SJCRH30 (cell line): ENCODE results near the gene CDC42BPB. TPM values are rescaled to one million over a fixed set of nuclear protein-coding genes. Genes with fewer than 3 reads are reported as not detected.
A peak's percentile ranks its signal among the peaks of the same experiment; 100 is the strongest.

Experiments
- DNase-seq, 2 experiments: peaks; one replicate each; pipeline ENCODE4 v3.0.0-alpha.2; 2015 to 2020
- H3K27ac ChIP-seq: fragments of 250-450 bp; sonication (Bioruptor Pico); 2 replicates; pipeline ENCODE4 v1.5.1; 2020; ENCODE audit warnings: mild to moderate bottlenecking, moderate library complexity
- H3K27me3 ChIP-seq: fragments of 250-450 bp; sonication (Bioruptor Pico); 2 replicates; pipeline ENCODE4 v1.5.1; 2020; ENCODE audit warnings: mild to moderate bottlenecking, moderate library complexity
- H3K36me3 ChIP-seq: fragments of 250-450 bp; sonication (Bioruptor Pico); 2 replicates; pipeline ENCODE4 v1.5.1; 2020; ENCODE audit warnings: mild to moderate bottlenecking, moderate library complexity
- H3K4me1 ChIP-seq: fragments of 250-450 bp; sonication (Bioruptor Pico); 2 replicates; pipeline ENCODE4 v1.5.1; 2020; ENCODE audit warnings: mild to moderate bottlenecking, moderate library complexity
- H3K4me3 ChIP-seq: fragments of 250-450 bp; sonication (Bioruptor Pico); 2 replicates; pipeline ENCODE4 v1.5.1; 2020; ENCODE audit warnings: mild to moderate bottlenecking, moderate library complexity
- H3K9me3 ChIP-seq: fragments of 250-450 bp; sonication (Bioruptor Pico); replicated peaks from 2 replicates; pipeline ENCODE4 v1.5.1; 2020; ENCODE audit warnings: mild to moderate bottlenecking, moderate library complexity
- total RNA-seq: library from RNA; depleted of rRNA; stranded (reverse); fragments of >200 nt; shearing (Covaris generic); gene quantifications from 2 replicates; pipeline ENCODE4 v1.2.3, GENCODE V29; 2014

CDC42BPB gene
- total RNA-seq, 1 experiment from 2014 or later, result 43.4 TPM

GRCh38 chr14:102999227-102999895, 58.0 kb downstream of the CDC42BPB start:
- H3K27me3 ChIP-seq, result no peaks in the 10 kb centered on the region
- DNase-seq, result no peak
- peaks cover 17% of the 10 kb centered on the region; the same call in 1 of the 2 replicates for H3K36me3 ChIP-seq
- no peak overlapping the region for H3K27ac ChIP-seq
- no peak overlapping the region for H3K4me3 ChIP-seq
- no peaks in the 10 kb centered on the region for H3K9me3 ChIP-seq
- peaks cover 4% of the 10 kb centered on the region; the same call in 1 of the 2 replicates for H3K4me1 ChIP-seq

- H3K9me3 ChIP-seq, result no peaks in the 10 kb centered on the region
- no peak for DNase-seq
- H3K4me3 ChIP-seq, result no peak overlapping the region
- peaks cover 17% of the 10 kb centered on the region; the same call in 1 of the 2 replicates for H3K36me3 ChIP-seq
- H3K27ac ChIP-seq, result no peak overlapping the region
- no peaks in the 10 kb centered on the region for H3K27me3 ChIP-seq
- H3K4me1 ChIP-seq, result peaks cover 9% of the 10 kb centered on the region; the same call in 1 of the 2 replicates
These were observed 59.0 kb downstream of the CDC42BPB start for GRCh38 chr14:102998393-102998792.

DNA sequence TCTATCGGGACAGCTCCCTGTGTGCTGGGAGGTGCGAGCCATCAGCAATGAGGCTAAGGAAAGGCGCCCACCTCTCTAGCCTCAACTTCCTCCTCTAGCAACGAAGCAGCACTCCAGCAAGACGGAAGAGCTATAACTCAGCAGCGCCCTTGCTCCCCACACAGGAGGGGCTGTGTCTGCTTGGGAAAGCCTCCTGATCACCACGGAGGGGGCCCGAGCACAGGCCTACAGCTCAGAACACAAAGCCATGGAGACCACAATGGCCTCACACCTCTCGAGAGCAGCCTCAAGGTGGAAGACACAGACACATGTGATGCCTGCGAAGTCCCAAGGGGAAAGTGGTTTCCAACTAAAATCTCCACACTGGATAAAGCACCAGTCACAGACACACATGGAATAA, 60.4 kb downstream of the CDC42BPB start:
- no peak for DNase-seq
- no peak overlapping the region for H3K4me3 ChIP-seq
- no peak overlapping the region for H3K27ac ChIP-seq
- H3K36me3 ChIP-seq, result peaks cover 17% of the 10 kb centered on the region; the same call in 1 of the 2 replicates
- no peaks in the 10 kb centered on the region for H3K27me3 ChIP-seq
- peaks cover 12% of the 10 kb centered on the region; the same call in 1 of the 2 replicates for H3K4me1 ChIP-seq
- H3K9me3 ChIP-seq, result no peaks in the 10 kb centered on the region

- Histone ChIP-seq H3K4me3 (no peak overlapping the region), H3K27me3 (no peaks in the 10 kb centered on the region), H3K4me1 (peaks cover 12% of the 10 kb centered on the region; the same call in 1 of the 2 replicates), H3K9me3 (no peaks in the 10 kb centered on the region), H3K36me3 (peaks cover 20% of the 10 kb centered on the region; the same call in 1 of the 2 replicates), H3K27ac (no peak overlapping the region)
- DNase-seq, result peak in 1 of 2 experiments; percentile 13
These were observed 62.7 kb downstream of the CDC42BPB start for GRCh38 chr14:102994689-102995088.

GRCh38 chr14:102993523-102993922, 63.8 kb downstream of the CDC42BPB start:
- Histone ChIP-seq H3K27ac (no peak overlapping the region), H3K9me3 (peaks cover 1% of the 10 kb centered on the region; the same call in 1 of the 2 replicates), H3K4me3 (no peak overlapping the region), H3K36me3 (peaks cover 28% of the 10 kb centered on the region), H3K27me3 (no peaks in the 10 kb centered on the region), H3K4me1 (peaks cover 12% of the 10 kb centered on the region; the same call in 1 of the 2 replicates)
- DNase-seq, result no peak

GRCh38 chr14:102991376-102991775, 66.0 kb downstream of the CDC42BPB start:
- Histone ChIP-seq H3K27ac (no peak overlapping the region), H3K4me1 (peaks cover 12% of the 10 kb centered on the region; the same call in 1 of the 2 replicates), H3K4me3 (no peak overlapping the region), H3K36me3 (peaks cover 33% of the 10 kb centered on the region), H3K27me3 (no peaks in the 10 kb centered on the region), H3K9me3 (peaks cover 9% of the 10 kb centered on the region)
- no peak for DNase-seq

DNA sequence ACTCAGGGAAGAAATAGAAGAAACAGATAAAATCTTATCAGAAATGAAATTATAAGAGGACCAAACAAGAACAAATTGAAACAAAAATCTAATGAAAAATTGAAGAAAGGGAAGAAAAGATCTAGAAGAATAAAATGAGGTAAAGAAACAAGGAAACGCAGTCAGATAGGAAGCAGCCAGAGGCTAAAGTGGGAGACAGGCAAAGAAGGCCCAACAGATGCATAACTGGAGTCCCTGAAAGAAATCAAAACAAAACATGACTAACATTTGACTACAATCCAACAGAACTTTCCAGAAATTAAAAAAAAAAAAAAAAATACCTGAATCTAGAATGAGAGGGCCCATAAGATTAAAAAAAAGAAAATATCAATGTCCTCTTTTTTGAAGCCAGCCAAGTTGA, 69.3 kb downstream of the CDC42BPB start:
- Histone ChIP-seq H3K27me3 (no peaks in the 10 kb centered on the region), H3K9me3 (peaks cover 9% of the 10 kb centered on the region), H3K4me3 (no peak overlapping the region), H3K27ac (no peak overlapping the region), H3K36me3 (peaks cover 41% of the 10 kb centered on the region), H3K4me1 (peaks cover 3% of the 10 kb centered on the region; the same call in 1 of the 2 replicates)
- DNase-seq, result peak in 1 of 2 experiments; percentile 22

DNA sequence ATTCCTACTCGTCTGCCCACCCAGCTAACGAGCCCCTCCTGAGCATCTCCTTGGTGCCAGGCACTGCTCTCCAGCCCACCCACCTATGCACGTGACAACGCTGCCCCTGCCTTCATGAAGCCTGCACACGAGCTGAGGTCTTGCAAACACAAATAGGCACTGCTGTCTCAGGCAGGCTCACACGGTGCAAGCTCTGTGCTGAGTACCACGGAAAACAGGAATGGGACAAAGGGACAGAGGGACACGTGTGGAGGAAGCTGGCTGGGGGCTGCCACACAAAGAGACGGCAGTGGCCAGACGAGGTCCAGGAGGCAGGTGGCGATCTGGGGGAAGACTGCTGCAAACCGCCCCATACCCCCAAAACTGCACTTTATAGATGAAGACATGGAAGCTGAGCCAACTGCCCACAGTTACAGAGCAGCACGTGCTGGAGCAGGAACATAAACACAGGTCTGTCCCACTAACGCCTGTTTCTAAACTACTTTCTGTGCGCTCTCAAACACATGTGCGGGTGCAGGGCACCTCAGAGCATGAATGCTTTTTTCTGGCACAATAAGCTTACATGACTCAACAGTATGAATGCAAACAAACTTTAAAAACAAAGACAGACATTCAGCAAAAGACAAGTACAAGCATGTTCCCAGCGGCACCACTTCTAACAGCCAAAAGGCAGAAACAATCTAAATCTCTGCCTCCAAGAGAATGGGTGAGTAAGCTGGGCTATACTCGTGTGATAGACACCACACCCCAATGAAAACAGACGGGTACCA, 70.4 kb downstream of the CDC42BPB start:
- H3K27me3 ChIP-seq, result no peaks in the 10 kb centered on the region
- H3K27ac ChIP-seq, result no peak overlapping the region
- peaks cover 9% of the 10 kb centered on the region for H3K9me3 ChIP-seq
- no peak for DNase-seq
- H3K4me3 ChIP-seq, result no peak overlapping the region
- no peaks in the 10 kb centered on the region; the same call in 1 of the 2 replicates for H3K4me1 ChIP-seq
- H3K36me3 ChIP-seq, result peaks cover 46% of the 10 kb centered on the region

DNA sequence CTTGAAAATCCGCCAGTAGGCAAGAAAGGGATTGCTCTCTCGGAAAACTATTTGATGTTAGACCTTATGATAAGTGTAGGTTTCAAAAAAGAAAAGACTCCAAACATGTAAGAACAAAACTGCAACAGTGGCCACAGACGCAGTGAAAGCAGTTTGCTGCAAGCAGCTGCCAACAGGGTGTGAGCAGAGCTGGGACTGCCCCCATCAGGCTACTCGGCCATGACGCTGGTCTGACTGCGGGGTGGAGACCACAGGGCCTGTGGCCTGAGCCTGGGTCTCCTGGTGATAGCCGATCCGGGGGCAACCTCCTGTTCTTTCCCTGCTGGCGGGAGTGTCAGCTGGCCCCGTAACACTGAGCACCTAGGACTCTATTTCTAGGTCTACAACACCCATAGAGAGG, 71.7 kb downstream of the CDC42BPB start:
- peaks cover 9% of the 10 kb centered on the region for H3K9me3 ChIP-seq
- peaks cover 53% of the 10 kb centered on the region for H3K36me3 ChIP-seq
- no peak overlapping the region for H3K27ac ChIP-seq
- no peak for DNase-seq
- H3K27me3 ChIP-seq, result no peaks in the 10 kb centered on the region
- no peaks in the 10 kb centered on the region for H3K4me1 ChIP-seq
- H3K4me3 ChIP-seq, result no peak overlapping the region

GRCh38 chr14:102984336-102985102, 72.8 kb downstream of the CDC42BPB start:
- Histone ChIP-seq H3K27me3 (no peaks in the 10 kb centered on the region), H3K4me1 (no peaks in the 10 kb centered on the region), H3K27ac (no peak overlapping the region), H3K36me3 (peaks cover 62% of the 10 kb centered on the region), H3K9me3 (peaks cover 9% of the 10 kb centered on the region), H3K4me3 (no peak overlapping the region)
- DNase-seq, result no peak

DNA sequence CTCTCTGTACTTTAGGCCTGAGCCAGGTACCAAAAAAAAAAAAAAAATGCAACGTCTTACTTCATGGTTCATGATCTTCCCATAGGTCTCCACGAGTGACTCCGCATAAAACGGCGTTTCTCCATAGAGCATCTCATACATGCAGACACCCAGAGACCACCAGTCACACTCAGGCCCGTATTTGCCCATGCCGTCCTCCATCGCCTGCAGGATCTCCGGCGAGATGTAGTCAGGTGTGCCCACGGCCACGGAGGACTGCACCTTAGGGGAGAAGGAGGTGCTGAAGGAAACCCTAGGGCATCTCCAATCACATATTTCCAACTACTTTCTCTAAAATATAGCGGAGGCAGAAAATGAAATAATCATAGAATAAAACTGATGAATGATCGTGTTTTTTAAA, 73.9 kb downstream of the CDC42BPB start:
- H3K27ac ChIP-seq, result no peak overlapping the region
- peaks cover 55% of the 10 kb centered on the region for H3K36me3 ChIP-seq
- DNase-seq, result no peak
- H3K4me1 ChIP-seq, result no peaks in the 10 kb centered on the region
- no peak overlapping the region for H3K4me3 ChIP-seq
- no peaks in the 10 kb centered on the region for H3K27me3 ChIP-seq
- peaks cover 7% of the 10 kb centered on the region for H3K9me3 ChIP-seq

GRCh38 chr14:102982852-102983470, 74.4 kb downstream of the CDC42BPB start:
- DNase-seq, result no peak
- Histone ChIP-seq H3K27ac (no peak overlapping the region), H3K4me3 (no peak overlapping the region), H3K27me3 (no peaks in the 10 kb centered on the region), H3K36me3 (peaks cover 52% of the 10 kb centered on the region), H3K4me1 (no peaks in the 10 kb centered on the region), H3K9me3 (peaks cover 2% of the 10 kb centered on the region)

GRCh38 chr14:102980409-102980810, 76.9 kb downstream of the CDC42BPB start:
- H3K4me1 ChIP-seq, result no peaks in the 10 kb centered on the region
- H3K27me3 ChIP-seq, result no peaks in the 10 kb centered on the region

GRCh38 chr14:102979406-102979805, 77.9 kb downstream of the CDC42BPB start:
- no peaks in the 10 kb centered on the region for H3K27me3 ChIP-seq
- H3K4me3 ChIP-seq, result no peak overlapping the region
- H3K27ac ChIP-seq, result no peak overlapping the region
- H3K4me1 ChIP-seq, result no peaks in the 10 kb centered on the region
- DNase-seq, result no peak
- no peaks in the 10 kb centered on the region for H3K9me3 ChIP-seq
- peaks cover 49% of the 10 kb centered on the region for H3K36me3 ChIP-seq

More at GRCh38 chr14:102980409-102980810, 76.9 kb downstream of the CDC42BPB start:
- no peak for DNase-seq
- Histone ChIP-seq H3K27ac (no peak overlapping the region), H3K36me3 (peaks cover 43% of the 10 kb centered on the region), H3K4me3 (no peak overlapping the region), H3K9me3 (no peaks in the 10 kb centered on the region)
